Liver (tissue), 3 donors: ENCODE data around the gene MED22.

ENCODE experiments used
- EGR1 ChIP-seq, 2 donors: IDR thresholded peaks; 2 replicates each; pipeline ENCODE4 v1.6.1; 2016 to 2018; ENCODE audit warnings: antibody characterized with exemption in 2 of 2, low read depth in 2 of 2
- HNF4A ChIP-seq, 2 donors: conservative IDR thresholded peaks; 2 replicates each; pipeline ENCODE4 v1.6.1; 2016; ENCODE audit warnings: antibody characterized with exemption in 2 of 2, mild to moderate bottlenecking in 2 of 2
- RAD21 ChIP-seq, 2 donors: IDR thresholded peaks; 2 replicates each; pipeline ENCODE4 v1.6.1; 2016; ENCODE audit warnings: antibody characterized with exemption in 2 of 2, mild to moderate bottlenecking in 2 of 2
- RXRA ChIP-seq, 2 donors: IDR thresholded peaks; 2 replicates each; pipeline ENCODE4 v1.6.1; 2017 to 2018; ENCODE audit warnings: antibody characterized with exemption in 2 of 2, mild to moderate bottlenecking in 1 of 2
- YY1 ChIP-seq: IDR thresholded peaks from 2 replicates; pipeline ENCODE4 v1.6.1; 2016; ENCODE audit warnings: antibody characterized with exemption, mild to moderate bottlenecking
- TF ChIP-seq, protein P1 (sequence below): fragments of 150-350 bp; IDR thresholded peaks from 2 replicates; pipeline ENCODE4 v1.5.1; 2017; ENCODE audit warnings: improper control_type of control experiment, low read depth, low read length; ENCODE audit not compliant: missing input control
- donor health status: healthy.
- donor health status: healthy.

DNA sequence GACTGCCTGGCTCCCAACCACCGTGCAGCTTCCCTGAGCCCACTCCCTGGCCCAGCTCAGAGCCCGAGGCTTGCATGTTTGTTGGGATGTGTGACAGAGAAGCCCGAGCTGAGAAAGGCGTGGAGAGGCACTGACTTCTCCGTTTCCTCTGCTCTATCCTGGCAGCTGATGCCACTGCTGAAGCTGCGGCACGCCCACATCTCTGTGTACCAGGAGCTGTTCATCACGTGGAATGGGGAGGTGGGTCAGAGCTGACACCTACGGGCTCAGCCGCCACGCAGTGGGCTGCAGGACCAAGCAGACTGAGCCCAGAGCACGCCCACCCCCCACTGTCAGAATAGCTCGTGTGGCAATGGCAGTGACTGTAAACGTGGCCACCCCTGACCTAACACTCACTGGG is 37.5 kb upstream of the MED22 start:
- TF ChIP-seq, protein P1, sequence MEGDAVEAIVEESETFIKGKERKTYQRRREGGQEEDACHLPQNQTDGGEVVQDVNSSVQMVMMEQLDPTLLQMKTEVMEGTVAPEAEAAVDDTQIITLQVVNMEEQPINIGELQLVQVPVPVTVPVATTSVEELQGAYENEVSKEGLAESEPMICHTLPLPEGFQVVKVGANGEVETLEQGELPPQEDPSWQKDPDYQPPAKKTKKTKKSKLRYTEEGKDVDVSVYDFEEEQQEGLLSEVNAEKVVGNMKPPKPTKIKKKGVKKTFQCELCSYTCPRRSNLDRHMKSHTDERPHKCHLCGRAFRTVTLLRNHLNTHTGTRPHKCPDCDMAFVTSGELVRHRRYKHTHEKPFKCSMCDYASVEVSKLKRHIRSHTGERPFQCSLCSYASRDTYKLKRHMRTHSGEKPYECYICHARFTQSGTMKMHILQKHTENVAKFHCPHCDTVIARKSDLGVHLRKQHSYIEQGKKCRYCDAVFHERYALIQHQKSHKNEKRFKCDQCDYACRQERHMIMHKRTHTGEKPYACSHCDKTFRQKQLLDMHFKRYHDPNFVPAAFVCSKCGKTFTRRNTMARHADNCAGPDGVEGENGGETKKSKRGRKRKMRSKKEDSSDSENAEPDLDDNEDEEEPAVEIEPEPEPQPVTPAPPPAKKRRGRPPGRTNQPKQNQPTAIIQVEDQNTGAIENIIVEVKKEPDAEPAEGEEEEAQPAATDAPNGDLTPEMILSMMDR, result no peak
- no peak for TF ChIP-seq RXRA (IDR thresholded peaks at IDR 0.05)
- TF ChIP-seq HNF4A (conservative IDR thresholded peaks at IDR 0.05), result no peak
- TF ChIP-seq YY1, result no peak
- TF ChIP-seq RAD21 (IDR thresholded peaks at IDR 0.05), result no peak
- TF ChIP-seq EGR1 (IDR thresholded peaks at IDR 0.05; ENCODE audit: low read depth in 2 of 2), result no peak
